HepG2 (cell line): ENCODE data around the gene AMPD2. TPM values are rescaled to one million over a fixed set of nuclear protein-coding genes. Genes with fewer than 3 reads are reported as not detected.

Experiments used
- CENPBD1 ChIP-seq: sonication (generic); formaldehyde crosslinking; IDR thresholded peaks from 2 replicates; pipeline ENCODE4 v1.8.0; 2022; ENCODE audit warnings: missing genetic modification reagents, low read depth, mild to moderate bottlenecking, borderline replicate concordance
- CREB3 ChIP-seq: sonication (generic); formaldehyde crosslinking; IDR thresholded peaks from 2 replicates; pipeline ENCODE4 v1.5.0; 2020; ENCODE audit warnings: missing genetic modification reagents
- EHMT2 ChIP-seq: fragments of 200-600 bp; sonication (generic); IDR thresholded peaks from 2 replicates; pipeline ENCODE4 v1.7.0; 2017; ENCODE audit warnings: antibody characterized with exemption, low read depth, low read length, borderline replicate concordance
- KDM5B ChIP-seq: sonication (generic); formaldehyde crosslinking; IDR thresholded peaks from 2 replicates; pipeline ENCODE4 v1.4.0; 2020; ENCODE audit warnings: missing genetic modification reagents, mild to moderate bottlenecking, borderline replicate concordance
- MAFK ChIP-seq, 2 experiments: IDR thresholded peaks in 1 of 2; conservative IDR thresholded peaks in 1 of 2; 2 replicates each; pipeline ENCODE4 v1.6.1; 2011; ENCODE audit warnings: improper control_type of control experiment in 2 of 2, low read length in 2 of 2
- MYPOP ChIP-seq: sonication (generic); formaldehyde crosslinking; IDR thresholded peaks from 2 replicates; pipeline ENCODE4 v1.8.1; 2023; ENCODE audit warnings: mild to moderate bottlenecking, moderate library complexity, missing genetic modification reagents
- POGZ ChIP-seq: sonication (generic); formaldehyde crosslinking; IDR thresholded peaks from 2 replicates; pipeline ENCODE4 v1.4.0; 2020; ENCODE audit warnings: mild to moderate bottlenecking, missing genetic modification reagents
- RXRB ChIP-seq: IDR thresholded peaks from 2 replicates; pipeline ENCODE4 v1.6.1; 2016; ENCODE audit warnings: borderline replicate concordance, missing genetic modification reagents, missing compliant biosample characterization
- SALL1 ChIP-seq: sonication (generic); formaldehyde crosslinking; IDR thresholded peaks from 2 replicates; pipeline ENCODE4 v1.8.0; 2022; ENCODE audit warnings: mild to moderate bottlenecking, missing genetic modification reagents
- SCMH1 ChIP-seq: sonication (generic); formaldehyde crosslinking; IDR thresholded peaks from 2 replicates; pipeline ENCODE4 v1.9.0; 2021; ENCODE audit warnings: missing genetic modification reagents, mild to moderate bottlenecking, borderline replicate concordance
- SP4 ChIP-seq: sonication (generic); formaldehyde crosslinking; IDR thresholded peaks from 2 replicates; pipeline ENCODE4 v1.8.1; 2023; ENCODE audit warnings: mild to moderate bottlenecking, missing genetic modification reagents
- TBX2 ChIP-seq: sonication (generic); formaldehyde crosslinking; IDR thresholded peaks from 2 replicates; pipeline ENCODE4 v1.5.0; 2020; ENCODE audit warnings: missing genetic modification reagents, mild to moderate bottlenecking, borderline replicate concordance
- ZBTB26 ChIP-seq: IDR thresholded peaks from 2 replicates; pipeline ENCODE4 v1.6.1; 2016; ENCODE audit warnings: missing compliant biosample characterization, missing genetic modification reagents, borderline replicate concordance
- ZMAT3 ChIP-seq: sonication (generic); formaldehyde crosslinking; conservative IDR thresholded peaks from 2 replicates; pipeline ENCODE4 v1.7.0; 2021; ENCODE audit warnings: missing genetic modification reagents
- ZNF142 ChIP-seq: sonication (generic); formaldehyde crosslinking; IDR thresholded peaks from 2 replicates; pipeline ENCODE4 v1.4.0; 2020; ENCODE audit warnings: missing genetic modification reagents
- ZUFSP ChIP-seq: sonication (generic); formaldehyde crosslinking; IDR thresholded peaks from 2 replicates; pipeline ENCODE4 v1.9.0; 2021; ENCODE audit warnings: missing genetic modification reagents, mild to moderate bottlenecking, borderline replicate concordance
- polyA plus RNA-seq, 8 experiments: library from polyadenylated mRNA; depleted of rRNA in 3 of 8; stranded (reverse) in 7 of 8; unstranded in 1 of 8; fragments of >200 nt; fragmentation: Illumina TruSeq in 4 of 8; extraction: Trizol in 4 of 8; gene quantifications; 2 replicates each; pipeline versions ENCODE4 v1.2.1 to v1.2.3, GENCODE V29; 2011 to 2016; ENCODE audit warnings: low read depth in 4 of 8, missing spikeins in 1 of 8, mixed read lengths in 1 of 8; ENCODE audit not compliant: insufficient read depth in 1 of 8
- total RNA-seq, 5 experiments: library from RNA; depleted of rRNA; stranded (reverse); fragments of >200 nt; fragmentation: Illumina TruSeq; extraction: Trizol; gene quantifications; 2 replicates each; pipeline ENCODE4 v1.2.3, GENCODE V29; 2016; ENCODE audit warnings: low read depth in 1 of 5

Gene AMPD2
- total and polyA plus RNA-seq, 2 of the 13 experiments (the other 11 are each of a cell fraction or from before 2014, with no cell fraction given) = 62.3 to 82.0 TPM

- TF ChIP-seq ZNF142 (CRISPR knock-in tag) (no peak), ZUFSP (CRISPR knock-in tag) (no peak), MAFK (conservative IDR thresholded peaks at IDR 0.05 in 1 of 2, IDR thresholded peaks at IDR 0.05 in 1 of 2; ENCODE audit: low read length in 2 of 2) (no peak), CREB3 (no peak), TBX2 (CRISPR knock-in tag) (peak; percentile 18; the same call in 1 of the 2 replicates), SP4 (CRISPR knock-in tag) (peak; percentile 32; the same call in 1 of the 2 replicates), ZBTB26 (CRISPR knock-in tag) (no peak), RXRB (CRISPR knock-in tag) (0 out of 2 replicates have a peak, but pooled peaks have one; percentile 13), POGZ (CRISPR knock-in tag) (0 out of 2 replicates have a peak, but pooled peaks have one; percentile 21), ZMAT3 (CRISPR knock-in tag) (no peak), MYPOP (CRISPR knock-in tag) (no peak), SCMH1 (CRISPR knock-in tag) (no peak), KDM5B (no peak; the same call in 1 of the 2 replicates), SALL1 (CRISPR knock-in tag) (peak; percentile 60), CENPBD1 (CRISPR knock-in tag) (no peak), EHMT2 (no peak)
Measured at GRCh38 chr1:109643385-109644230, 24.0 kb downstream of the AMPD2 start (continued).
